Stromal cell of bone marrow (primary cell): Measurements from ENCODE around the gene DPEP3.
"Not testable (repeated sequence)": the region's sequence is repeated elsewhere in the genome, so short reads cannot be mapped to it uniquely, and the experiment has no call there.

Experiments
- DNase-seq: peaks from one replicate; pipeline ENCODE4 v3.0.0-alpha.2; 2012; ENCODE audit warnings: low read depth

DPEP3 gene

GRCh38 chr16:67979955-67980678 is at the start of gene DPEP3:
TSS of gene DPEP3 (minus strand) at chr16:67980499. CDS start at chr16:67980380, 119 bp downstream.
- no peak for DNase-seq

- no peak for DNase-seq
These were observed 48.7 kb upstream of the DPEP3 start for GRCh38 chr16:68028996-68029395.

- peak; percentile 82 for DNase-seq
These were observed 42.6 kb upstream of the DPEP3 start, which contains the start of the genes DDX28 and DUS2 for GRCh38 chr16:68022728-68023537. TSS of gene DDX28 (minus strand) at chr16:68023232. CDS start at chr16:68023202, 30 bp downstream. TSS of gene DUS2 (plus strand) at chr16:68023284. CDS start at chr16:68038024, 14,740 bp downstream.

- DNase-seq: no peak
These were observed 42.0 kb upstream of the DPEP3 start for GRCh38 chr16:68022278-68022727.

GRCh38 chr16:68021490-68021889 is 41.2 kb upstream of the DPEP3 start:
- no peak for DNase-seq

GRCh38 chr16:68019167-68019680 is 38.9 kb upstream of the DPEP3 start:
- DNase-seq: no peak

GRCh38 chr16:68015681-68016080 is 35.4 kb upstream of the DPEP3 start, which contains the start of gene DPEP2NB:
TSS of gene DPEP2NB (minus strand) at chr16:68015911. CDS start at chr16:68015770, 141 bp downstream.
- DNase-seq: no peak

- DNase-seq: no peak
These were observed 33.1 kb upstream of the DPEP3 start for GRCh38 chr16:68013440-68013839.

GRCh38 chr16:68009872-68010271 is 29.6 kb upstream of the DPEP3 start:
- not testable (repeated sequence) for DNase-seq

- no peak for DNase-seq
These were observed 28.9 kb upstream of the DPEP3 start for GRCh38 chr16:68009157-68009735.

GRCh38 chr16:68005786-68006286 is 25.5 kb upstream of the DPEP3 start:
- no peak for DNase-seq

- no peak for DNase-seq
These were observed 24.9 kb upstream of the DPEP3 start for GRCh38 chr16:68005211-68005610.

- peak; percentile 73 for DNase-seq
These were observed 22.7 kb upstream of the DPEP3 start for GRCh38 chr16:68003031-68003430.

GRCh38 chr16:68000450-68000849 is 20.2 kb upstream of the DPEP3 start:
- no peak for DNase-seq

- no peak for DNase-seq
These were observed 19.7 kb upstream of the DPEP3 start for GRCh38 chr16:67999985-68000384.

- not testable (repeated sequence) for DNase-seq
These were observed 18.7 kb upstream of the DPEP3 start, which contains the start of gene DPEP2 for GRCh38 chr16:67998779-67999688. TSS of gene DPEP2 (minus strand) at chr16:67999484. CDS start at chr16:67993212, 6,272 bp downstream.

GRCh38 chr16:67998231-67998778 is 18.0 kb upstream of the DPEP3 start:
- not testable (repeated sequence) for DNase-seq

- no peak for DNase-seq
These were observed 16.4 kb upstream of the DPEP3 start for GRCh38 chr16:67996666-67997065.

GRCh38 chr16:67995423-67995822 is 15.1 kb upstream of the DPEP3 start:
- no peak for DNase-seq

GRCh38 chr16:67994040-67994408 is 13.7 kb upstream of the DPEP3 start:
- not testable (repeated sequence) for DNase-seq
